A549 (cell line): Measurements from ENCODE around the gene CEP97.

Experiments
- CTCF ChIP-seq: fragments of >200 bp; sonication (Bioruptor Twin); formaldehyde crosslinking; IDR thresholded peaks from 3 replicates; pipeline ENCODE4 v1.5.1; 2016
- FOXS1 ChIP-seq: fragments of 250-450 bp; sonication (Bioruptor Pico); IDR thresholded peaks from 2 replicates; pipeline ENCODE4 v1.5.0; 2020; ENCODE audit warnings: mild to moderate bottlenecking, moderate library complexity
- PHF8 ChIP-seq: fragments of 200-600 bp; sonication (generic); IDR thresholded peaks from 2 replicates; pipeline ENCODE4 v1.6.1; 2016; ENCODE audit warnings: low read depth, mild to moderate bottlenecking, antibody characterized with exemption, moderate library complexity, borderline replicate concordance
- POLR2A ChIP-seq: IDR thresholded peaks from 2 replicates; pipeline ENCODE4 v1.6.1; 2012; ENCODE audit warnings: mild to moderate bottlenecking, low read length
- RAD21 ChIP-seq, 2 experiments: fragments of >200 bp in 1 of 2; sonication (Bioruptor Twin) in 1 of 2; formaldehyde crosslinking in 1 of 2; IDR thresholded peaks in 1 of 2; conservative IDR thresholded peaks in 1 of 2; 2 replicates in 1 of 2; 3 replicates in 1 of 2; pipeline ENCODE4 v1.6.1; 2012 to 2018; ENCODE audit warnings: inconsistent platforms in 1 of 2
- RFX5 ChIP-seq: fragments of 450-650 bp; IDR thresholded peaks from 2 replicates; pipeline ENCODE4 v1.7.1; 2014; ENCODE audit warnings: antibody characterized with exemption, mild to moderate bottlenecking, moderate library complexity

- TF ChIP-seq RAD21 (conservative IDR thresholded peaks at IDR 0.05 in 1 of 2, IDR thresholded peaks at IDR 0.05 in 1 of 2) (no peak), POLR2A (no peak), PHF8 (no peak), CTCF (no peak), RFX5 (no peak), FOXS1 (no peak)
Measured at GRCh38 chr3:101720851-101721840, 3.3 kb upstream of the CEP97 start.
